Right renal cortex interstitium (tissue), 3 donors: ENCODE data around the gene CYB5B. TPM values are rescaled to one million over a fixed set of nuclear protein-coding genes. Genes with fewer than 3 reads are reported as not detected.
"Not testable (repeated sequence)": the region's sequence is repeated elsewhere in the genome, so short reads cannot be mapped to it uniquely, and the experiment has no call there.

Experiments
- DNase-seq, 3 donors: peaks; one replicate each; pipeline ENCODE4 v3.0.0-alpha.2; 2013; ENCODE audit warnings: low read depth in 3 of 3, low spot score in 2 of 3
- polyA plus RNA-seq, 3 donors: library from polyadenylated mRNA; unstranded; fragments of 120-200 nt; gene quantifications; one replicate each; pipeline ENCODE4 v1.2.1, GENCODE V29; 2013; ENCODE audit not compliant: insufficient read length in 3 of 3

Gene CYB5B
- polyA plus RNA-seq, 3 donors = 143 to 162 (median 153) TPM

GRCh38 chr16:69407702-69408323, 16.6 kb upstream of the CYB5B start:
- DNase-seq = no peak

- no peak for DNase-seq
Measured at GRCh38 chr16:69408475-69408874, 15.9 kb upstream of the CYB5B start.

DNA sequence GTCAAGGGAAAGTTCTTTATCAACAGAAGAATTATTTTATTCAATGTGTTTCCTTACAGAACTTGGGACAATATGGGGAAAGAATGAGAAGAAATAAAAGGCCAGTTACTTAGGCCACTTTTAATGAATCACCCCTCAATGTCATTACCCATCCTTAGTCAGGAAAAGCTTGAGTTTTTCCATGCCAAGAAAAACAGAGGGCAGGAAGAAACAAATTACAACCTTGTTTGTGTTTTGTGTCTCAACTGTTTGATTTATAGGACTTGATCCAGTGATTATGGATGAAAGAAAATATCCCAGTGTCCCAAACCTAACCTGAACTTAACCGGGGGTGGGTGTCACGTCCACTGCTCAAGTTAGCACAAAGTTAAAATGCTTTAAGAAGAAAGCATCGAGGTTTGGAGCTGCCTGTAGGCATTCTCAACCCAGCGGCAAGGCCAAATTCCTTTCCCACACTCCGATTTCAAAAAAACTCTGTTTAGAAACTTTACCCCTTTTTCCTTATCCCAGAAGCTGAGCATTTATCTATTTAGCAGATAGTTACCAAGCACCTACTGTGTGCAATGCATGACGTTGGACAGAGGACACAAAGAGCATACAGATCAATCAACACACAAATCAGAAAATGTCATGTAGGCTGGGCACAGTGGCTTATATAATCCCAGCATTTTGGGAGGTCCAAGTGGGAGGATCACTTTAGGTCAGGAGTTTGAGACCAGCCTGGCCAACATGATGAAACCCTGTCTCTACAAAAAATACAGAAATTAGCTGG, 14.0 kb upstream of the CYB5B start:
- DNase-seq = peak in 1 of 3 donors; percentile 72

DNA sequence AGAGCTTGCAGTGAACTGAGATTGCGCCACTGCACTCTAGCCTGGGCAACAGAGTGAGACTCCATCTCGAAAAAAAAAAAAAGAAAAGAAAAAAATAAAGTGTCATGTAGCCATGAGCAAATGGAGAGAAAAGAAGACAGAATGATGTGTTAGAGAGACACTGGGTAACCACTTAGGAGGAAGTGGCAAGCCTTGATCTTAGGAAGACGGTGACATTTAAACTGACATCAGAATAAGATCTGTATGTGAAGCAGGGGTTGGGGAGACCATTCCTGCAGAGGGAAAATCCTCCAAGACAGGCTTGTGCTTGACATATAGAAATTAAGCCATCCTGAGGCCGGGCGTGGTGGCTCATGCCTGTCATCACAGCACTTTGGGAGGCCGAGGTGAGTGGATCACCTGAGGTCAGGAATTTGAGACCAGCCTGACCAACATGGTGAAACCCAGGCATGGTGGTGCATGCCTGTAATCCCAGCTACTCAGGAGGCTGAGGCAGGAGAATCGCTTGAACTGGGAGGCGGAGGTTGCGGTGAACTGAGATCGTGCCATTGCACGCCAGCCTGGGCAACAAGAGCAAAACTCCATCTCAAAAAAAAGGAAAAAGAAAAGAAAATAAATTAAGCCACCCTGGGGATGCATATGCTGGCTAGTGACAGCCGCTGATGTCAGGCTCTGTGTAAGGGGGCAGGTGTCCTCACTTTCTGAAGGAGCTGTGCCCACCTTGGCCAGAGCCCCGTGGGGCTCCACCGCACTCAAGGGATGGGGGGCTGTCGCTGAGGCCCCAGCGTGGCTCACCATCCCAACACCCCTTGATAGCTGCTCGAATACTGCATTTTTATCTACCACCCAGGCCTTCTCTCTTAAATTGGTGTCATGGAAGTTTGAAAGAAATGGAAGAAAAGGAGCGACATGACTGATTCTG, 13.1 kb upstream of the CYB5B start:
- DNase-seq = no peak

DNA sequence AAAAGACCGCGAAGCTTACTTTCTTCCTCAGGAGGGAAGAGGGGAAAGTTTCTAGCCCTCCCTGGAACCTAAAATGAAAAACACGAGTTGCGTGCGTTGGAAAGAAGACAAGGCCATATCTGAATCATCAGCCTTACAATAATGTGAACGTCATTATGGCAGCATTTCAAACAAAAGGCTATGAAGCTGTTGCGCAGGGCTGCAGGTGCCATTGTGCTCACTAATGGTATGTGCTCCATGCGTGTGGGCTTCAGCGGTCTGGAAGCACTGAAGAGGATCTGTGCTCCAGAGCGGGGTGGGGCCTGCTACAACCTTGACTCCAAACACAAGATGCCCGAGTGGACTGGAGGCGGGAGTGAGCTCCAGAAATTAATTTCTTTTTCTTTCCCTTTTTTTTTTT, 12.1 kb upstream of the CYB5B start:
- no peak for DNase-seq

DNA sequence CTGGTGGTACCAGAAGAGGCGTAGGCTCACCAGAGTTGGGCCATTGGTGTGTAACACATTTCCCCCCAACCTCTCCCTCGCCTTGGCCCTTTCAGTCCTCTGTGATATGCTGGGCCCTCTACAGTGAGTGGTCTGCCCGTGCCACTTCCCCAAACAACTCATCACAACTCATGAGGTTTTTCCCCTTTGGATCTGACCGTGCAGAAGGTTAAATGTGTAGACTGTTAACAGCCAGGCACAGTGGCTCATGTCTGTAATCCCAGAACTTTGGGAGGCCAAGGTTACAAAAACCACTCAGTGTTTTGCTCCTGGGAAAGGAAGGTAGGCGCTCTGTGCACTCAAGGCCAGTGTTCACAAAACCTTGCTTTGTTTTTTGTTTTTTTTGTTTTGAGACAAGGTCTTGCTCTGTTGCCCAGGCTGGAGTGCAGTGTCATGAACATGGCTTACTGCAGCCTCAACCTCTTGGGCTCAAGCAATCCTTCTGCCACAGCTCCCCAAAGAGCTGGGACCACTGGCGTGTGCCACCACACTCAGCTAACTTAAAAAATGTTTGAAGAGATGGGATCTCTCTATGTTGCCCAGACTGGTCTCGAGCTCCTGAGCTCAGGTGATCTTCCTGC, 11.3 kb upstream of the CYB5B start:
- DNase-seq = no peak

GRCh38 chr16:69417520-69418199, 6.8 kb upstream of the CYB5B start:
- DNase-seq = no peak

DNA sequence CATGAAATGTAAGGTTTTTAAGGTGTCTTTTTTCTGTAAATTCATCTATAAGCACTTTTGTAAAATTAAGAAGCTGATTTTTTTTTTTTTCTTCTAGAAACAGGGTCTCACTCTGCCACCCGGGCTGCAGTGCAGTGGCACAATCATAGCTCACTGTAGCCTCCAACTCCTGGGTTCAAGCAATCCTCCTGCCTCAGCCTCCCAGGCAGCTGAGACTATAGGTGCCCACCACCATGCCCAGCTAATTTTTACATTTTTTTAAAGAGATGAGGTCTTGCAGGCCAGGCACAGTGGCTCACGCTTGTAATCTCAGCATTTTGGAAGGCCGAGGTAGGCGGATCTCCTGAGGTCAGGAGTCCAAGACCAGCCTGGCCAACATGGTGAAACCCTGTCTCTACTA, 4.5 kb upstream of the CYB5B start:
- DNase-seq = no peak

DNA sequence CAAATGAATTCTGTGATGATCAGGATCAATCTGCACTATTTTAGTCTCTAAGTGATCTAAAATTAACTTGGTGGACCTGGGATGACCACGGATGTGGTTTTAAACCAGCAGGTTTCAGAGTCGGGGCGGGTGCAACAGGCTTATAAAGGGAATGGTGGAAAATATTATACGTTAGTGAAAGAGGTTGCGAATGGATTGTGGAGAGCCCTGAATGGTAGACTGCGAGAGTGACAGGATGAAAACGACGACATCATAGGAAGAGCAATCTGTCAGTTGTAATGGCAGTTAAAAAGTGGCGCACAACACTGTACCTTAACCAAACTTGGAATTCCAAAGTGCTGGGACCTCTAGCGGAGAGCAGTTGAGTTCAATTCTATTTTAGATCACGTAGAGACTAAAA, 1.2 kb upstream of the CYB5B start:
- DNase-seq = no peak

DNA sequence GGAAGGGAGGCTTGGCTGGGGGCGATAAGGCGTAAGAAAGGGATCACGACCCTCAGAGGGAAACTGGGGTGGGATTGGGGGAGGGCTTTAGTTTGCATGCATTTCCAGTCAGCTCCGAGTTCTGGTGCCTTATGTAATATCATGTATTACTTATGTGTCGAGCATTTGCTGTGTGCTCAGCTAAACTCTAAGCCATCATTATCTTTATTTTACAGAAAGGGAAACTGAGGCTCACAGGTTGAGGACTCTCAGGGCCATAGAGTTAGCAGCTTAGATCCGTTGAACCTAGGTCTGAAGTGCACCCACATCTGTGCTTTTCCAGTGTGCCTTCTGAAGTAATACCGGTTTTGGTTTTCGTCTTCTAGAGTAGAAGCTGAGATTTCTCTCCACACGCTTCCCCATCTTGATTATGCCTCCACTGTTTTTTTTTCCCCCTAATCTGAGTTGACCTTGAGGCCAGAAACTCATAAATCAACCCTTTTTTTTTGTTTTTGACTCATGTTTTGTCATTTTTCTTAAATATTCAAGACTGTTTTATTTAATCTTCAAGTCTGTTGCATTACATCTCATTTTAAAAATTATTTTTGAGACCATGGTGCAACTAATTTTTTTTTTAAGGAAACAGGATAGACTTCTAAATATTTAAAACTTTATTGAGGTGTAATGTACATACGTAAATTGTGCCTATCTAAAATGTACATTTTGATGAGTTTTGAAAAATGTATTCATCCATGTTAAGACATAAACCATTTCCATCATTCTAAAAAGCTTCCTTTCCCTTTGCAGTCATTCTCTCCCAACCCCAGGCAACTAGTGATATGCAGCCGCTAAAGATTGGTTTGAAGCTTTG, 741 bp downstream of the CYB5B start:
- no peak for DNase-seq

DNA sequence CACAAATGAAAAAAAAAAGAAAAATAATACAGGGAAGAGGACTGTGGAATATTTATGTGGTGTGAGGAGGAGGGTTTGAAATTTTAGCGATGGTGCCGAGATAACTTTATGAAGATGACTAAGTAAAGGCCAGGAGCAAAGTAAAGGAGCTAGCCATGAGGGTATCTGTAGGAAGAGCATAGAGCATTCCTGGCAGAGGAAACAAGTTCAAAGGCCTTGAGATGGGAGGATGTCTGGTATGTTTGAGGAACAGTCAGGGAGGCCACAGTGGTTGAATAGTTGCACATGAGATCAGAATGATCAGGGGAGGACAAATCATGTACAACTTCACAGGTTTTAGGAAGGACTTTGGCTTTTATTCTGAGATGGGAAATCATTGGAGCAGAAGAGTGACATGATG, 4.2 kb downstream of the CYB5B start:
- DNase-seq = no peak

- not testable (repeated sequence) for DNase-seq
Measured at GRCh38 chr16:69429058-69429640, 4.7 kb downstream of the CYB5B start.

DNA sequence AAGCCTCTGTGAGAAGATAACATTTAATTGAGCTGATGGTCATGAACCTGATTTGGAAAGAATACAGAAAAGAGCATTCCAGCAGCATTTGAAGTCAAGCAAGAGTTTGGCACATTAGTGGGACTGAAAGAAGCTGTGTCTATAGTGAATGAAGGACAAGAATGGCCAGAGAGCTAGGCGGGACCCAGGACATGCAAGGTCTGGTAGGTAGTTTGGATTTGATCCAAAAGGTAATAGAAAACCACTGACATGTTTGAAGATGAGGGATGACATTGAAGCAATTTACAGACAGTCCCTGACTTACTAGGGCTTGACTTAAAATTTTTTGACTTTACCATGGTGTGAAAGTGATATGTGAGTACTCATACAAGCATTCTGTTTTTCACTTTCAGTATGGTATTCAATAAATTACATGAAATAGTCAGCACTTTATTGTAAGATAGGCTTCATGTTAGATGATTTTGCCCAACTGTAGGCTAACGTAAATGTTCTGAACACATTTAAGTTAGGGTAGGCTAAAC, 7.6 kb downstream of the CYB5B start:
- DNase-seq = no peak

- no peak for DNase-seq
Measured at GRCh38 chr16:69434066-69434465, 9.6 kb downstream of the CYB5B start.

DNA sequence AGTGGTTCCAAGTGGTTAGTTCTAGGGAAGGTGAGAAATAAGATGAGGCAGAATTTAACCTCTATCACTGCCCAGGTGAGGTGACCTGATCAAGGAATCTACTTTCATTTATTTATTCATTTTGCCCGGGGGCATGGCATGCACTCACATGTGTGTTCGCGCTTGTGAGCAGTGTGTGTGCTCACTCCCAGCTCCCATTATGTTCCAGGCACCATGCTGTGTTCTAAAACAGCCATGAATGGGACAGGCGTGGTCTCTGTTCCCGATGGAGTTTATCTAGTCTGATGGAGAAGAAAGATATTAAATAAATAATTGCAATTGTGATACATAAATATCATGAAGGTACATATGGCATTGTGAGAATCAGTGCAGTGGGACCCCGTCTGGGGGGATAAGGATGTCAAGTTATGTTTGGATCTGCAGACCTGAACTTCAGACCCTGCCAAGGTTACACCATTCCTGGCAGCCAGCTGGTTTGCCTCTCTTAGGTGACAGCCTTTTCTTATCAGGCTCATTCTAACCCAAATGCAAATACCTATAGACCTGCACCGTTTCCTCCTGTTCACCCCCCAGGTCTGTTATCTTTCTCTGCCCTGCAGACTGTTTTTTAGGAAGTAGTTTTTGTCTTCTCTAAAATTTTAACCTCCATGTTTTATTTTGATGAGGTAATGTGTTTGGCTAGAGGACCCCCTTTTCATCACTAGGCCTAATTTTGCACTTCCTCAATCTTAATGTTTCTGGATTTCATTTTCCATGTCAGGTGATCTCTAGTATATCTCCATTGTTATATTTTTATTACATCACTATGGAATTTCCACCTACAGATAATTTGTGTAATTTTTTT, 11.8 kb downstream of the CYB5B start:
- no peak for DNase-seq

DNA sequence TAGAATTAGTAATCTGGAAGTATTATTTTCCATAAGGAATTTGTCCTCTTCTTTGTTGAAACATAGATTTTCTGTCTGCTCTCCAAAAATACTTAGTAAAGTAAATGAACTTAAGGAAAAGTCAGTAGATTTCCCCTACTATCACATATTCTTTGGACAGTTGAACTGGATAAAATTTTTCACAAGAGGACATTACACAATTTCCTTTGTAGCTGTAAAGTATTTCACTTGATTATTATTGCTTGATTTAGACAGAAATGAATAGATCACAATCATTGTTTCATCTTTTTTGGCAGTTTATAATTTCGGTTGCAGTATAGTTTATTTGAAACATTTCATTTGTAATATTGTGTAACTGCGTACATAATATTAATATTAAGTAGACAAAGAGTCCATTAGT, 12.5 kb downstream of the CYB5B start:
- DNase-seq = no peak

- no peak for DNase-seq
Measured at GRCh38 chr16:69438465-69438864, 14.0 kb downstream of the CYB5B start.

GRCh38 chr16:69440250-69440649, 15.8 kb downstream of the CYB5B start:
- no peak for DNase-seq
